Activated naive CD8-positive, alpha-beta T cell treated with anti-CD3 and anti-CD28 coated beads, Interleukin-2, amount 50 U/mL, for 24 hours (primary cell): ENCODE data around the gene RSBN1L.
"Not testable (repeated sequence)": the region's sequence is repeated elsewhere in the genome, so short reads cannot be mapped to it uniquely, and the experiment has no call there.

ENCODE experiments used
- ATAC-seq: fragments of 150-1000 bp; cut with Tn5 transposase; one replicate; pipeline ENCODE4 v1.10.0; 2021
- DNase-seq: peaks from one replicate; pipeline ENCODE4 v3.0.0; 2021
- H3K27ac Mint-ChIP-seq: one replicate; pipeline ENCODE4 v1.8.0; 2021; ENCODE audit warnings: mild to moderate bottlenecking, mixed read lengths
- H3K27me3 Mint-ChIP-seq: one replicate; pipeline ENCODE4 v1.8.0; 2021; ENCODE audit warnings: mixed read lengths
- H3K36me3 Mint-ChIP-seq: one replicate; pipeline ENCODE4 v1.8.0; 2021; ENCODE audit warnings: low read depth, mixed read lengths
- H3K4me1 Mint-ChIP-seq: one replicate; pipeline ENCODE4 v1.8.0; 2021; ENCODE audit warnings: mixed read lengths
- H3K4me3 Mint-ChIP-seq: one replicate; pipeline ENCODE4 v1.8.0; 2021; ENCODE audit warnings: mild to moderate bottlenecking, moderate library complexity, mixed read lengths
- H3K9me3 Mint-ChIP-seq: one replicate; pipeline ENCODE4 v1.8.0; 2021; ENCODE audit warnings: mixed read lengths

The RSBN1L gene

GRCh38 chr7:77699056-77699455 lies 2.8 kb downstream of the RSBN1L start:
- Mint-ChIP-seq H3K4me1 (peaks cover 59% of the 10 kb centered on the region), H3K36me3 (peaks cover 14% of the 10 kb centered on the region), H3K4me3 (peak overlapping the region; percentile 98), H3K27me3 (no peaks in the 10 kb centered on the region), H3K27ac (peak overlapping the region; percentile 72), H3K9me3 (no peaks in the 10 kb centered on the region)
- ATAC-seq, result no peak
- no peak for DNase-seq

- ATAC-seq (peak; percentile 45), DNase-seq (no peak)
- Mint-ChIP-seq H3K9me3 (no peaks in the 10 kb centered on the region), H3K36me3 (peaks cover 17% of the 10 kb centered on the region), H3K4me1 (peaks cover 63% of the 10 kb centered on the region), H3K27me3 (no peaks in the 10 kb centered on the region), H3K4me3 (peak overlapping the region; percentile 27), H3K27ac (peak overlapping the region; percentile 14)
Observed at GRCh38 chr7:77702513-77702912, 6.3 kb downstream of the RSBN1L start.

GRCh38 chr7:77702968-77703472 lies 6.8 kb downstream of the RSBN1L start:
- H3K27me3 Mint-ChIP-seq, result no peaks in the 10 kb centered on the region
- no peak overlapping the region for H3K27ac Mint-ChIP-seq
- DNase-seq (no peak), ATAC-seq (peak; percentile 13)
- H3K9me3 Mint-ChIP-seq, result no peaks in the 10 kb centered on the region
- peaks cover 17% of the 10 kb centered on the region for H3K36me3 Mint-ChIP-seq
- peaks cover 64% of the 10 kb centered on the region for H3K4me1 Mint-ChIP-seq
- no peak overlapping the region for H3K4me3 Mint-ChIP-seq

- not testable (repeated sequence) for DNase-seq, ATAC-seq, H3K27ac Mint-ChIP-seq, H3K9me3 Mint-ChIP-seq, H3K4me3 Mint-ChIP-seq, H3K27me3 Mint-ChIP-seq
- Mint-ChIP-seq H3K36me3 (peaks cover 17% of the 10 kb centered on the region), H3K4me1 (peaks cover 63% of the 10 kb centered on the region)
Observed at GRCh38 chr7:77703669-77704068, 7.4 kb downstream of the RSBN1L start.

GRCh38 chr7:77707504-77707992 lies 11.3 kb downstream of the RSBN1L start:
- Mint-ChIP-seq H3K4me1 (peaks cover 47% of the 10 kb centered on the region), H3K36me3 (peaks cover 24% of the 10 kb centered on the region), H3K27ac (no peak overlapping the region), H3K9me3 (no peaks in the 10 kb centered on the region), H3K27me3 (no peaks in the 10 kb centered on the region), H3K4me3 (no peak overlapping the region)
- DNase-seq, result no peak
- no peak for ATAC-seq

GRCh38 chr7:77710067-77710466 lies 13.8 kb downstream of the RSBN1L start:
- Mint-ChIP-seq H3K9me3 (no peaks in the 10 kb centered on the region), H3K36me3 (peaks cover 24% of the 10 kb centered on the region), H3K4me1 (peaks cover 47% of the 10 kb centered on the region), H3K4me3 (no peak overlapping the region), H3K27ac (no peak overlapping the region), H3K27me3 (no peaks in the 10 kb centered on the region)
- DNase-seq (no peak), ATAC-seq (no peak)

GRCh38 chr7:77710861-77711260 lies 14.6 kb downstream of the RSBN1L start:
- no peaks in the 10 kb centered on the region for H3K27me3 Mint-ChIP-seq

GRCh38 chr7:77714195-77714594 lies 17.9 kb downstream of the RSBN1L start:
- peak overlapping the region; percentile 30 for H3K27ac Mint-ChIP-seq
- no peaks in the 10 kb centered on the region for H3K9me3 Mint-ChIP-seq
- H3K36me3 Mint-ChIP-seq, result peaks cover 19% of the 10 kb centered on the region
- H3K4me1 Mint-ChIP-seq, result peaks cover 46% of the 10 kb centered on the region
- H3K4me3 Mint-ChIP-seq, result no peak overlapping the region
- H3K27me3 Mint-ChIP-seq, result no peaks in the 10 kb centered on the region
- no peak for DNase-seq
- no peak for ATAC-seq

More at GRCh38 chr7:77710861-77711260, 14.6 kb downstream of the RSBN1L start:
- H3K9me3 Mint-ChIP-seq, result no peaks in the 10 kb centered on the region
- H3K36me3 Mint-ChIP-seq, result peaks cover 21% of the 10 kb centered on the region
- peaks cover 52% of the 10 kb centered on the region for H3K4me1 Mint-ChIP-seq
- no peak overlapping the region for H3K4me3 Mint-ChIP-seq
- H3K27ac Mint-ChIP-seq, result no peak overlapping the region
- ATAC-seq (no peak), DNase-seq (no peak)

- not testable (repeated sequence) for DNase-seq, H3K4me3 Mint-ChIP-seq, H3K9me3 Mint-ChIP-seq, H3K27me3 Mint-ChIP-seq, ATAC-seq, H3K27ac Mint-ChIP-seq
- Mint-ChIP-seq H3K4me1 (peaks cover 41% of the 10 kb centered on the region), H3K36me3 (peaks cover 15% of the 10 kb centered on the region)
Observed at GRCh38 chr7:77714931-77715330, 18.7 kb downstream of the RSBN1L start.

GRCh38 chr7:77716804-77717203 lies 20.5 kb downstream of the RSBN1L start:
- no peaks in the 10 kb centered on the region for H3K9me3 Mint-ChIP-seq
- H3K27ac Mint-ChIP-seq, result no peak overlapping the region
- H3K27me3 Mint-ChIP-seq, result no peaks in the 10 kb centered on the region
- no peak overlapping the region for H3K4me3 Mint-ChIP-seq
- DNase-seq (no peak), ATAC-seq (no peak)
- no peaks in the 10 kb centered on the region for H3K36me3 Mint-ChIP-seq
- H3K4me1 Mint-ChIP-seq, result peaks cover 31% of the 10 kb centered on the region

- H3K4me3 Mint-ChIP-seq, H3K36me3 Mint-ChIP-seq, H3K27ac Mint-ChIP-seq, H3K27me3 Mint-ChIP-seq, DNase-seq, H3K9me3 Mint-ChIP-seq, ATAC-seq: not testable (repeated sequence)
- H3K4me1 Mint-ChIP-seq, result peaks cover 31% of the 10 kb centered on the region
Observed at GRCh38 chr7:77717566-77717965, 21.3 kb downstream of the RSBN1L start.

GRCh38 chr7:77727527-77727926 lies 31.3 kb downstream of the RSBN1L start:
- H3K27ac Mint-ChIP-seq, result no peak overlapping the region
- no peak overlapping the region for H3K4me3 Mint-ChIP-seq
- H3K9me3 Mint-ChIP-seq, result no peaks in the 10 kb centered on the region

GRCh38 chr7:77727936-77728701 lies 31.9 kb downstream of the RSBN1L start:
- DNase-seq (no peak), ATAC-seq (no peak)
- peaks cover 4% of the 10 kb centered on the region for H3K36me3 Mint-ChIP-seq
- H3K27ac Mint-ChIP-seq, result peak overlapping the region; percentile 37
- H3K9me3 Mint-ChIP-seq, result no peaks in the 10 kb centered on the region
- no peaks in the 10 kb centered on the region for H3K27me3 Mint-ChIP-seq
- peaks cover 45% of the 10 kb centered on the region for H3K4me1 Mint-ChIP-seq
- no peak overlapping the region for H3K4me3 Mint-ChIP-seq

More at GRCh38 chr7:77727527-77727926, 31.3 kb downstream of the RSBN1L start:
- H3K4me1 Mint-ChIP-seq, result peaks cover 40% of the 10 kb centered on the region
- no peaks in the 10 kb centered on the region for H3K27me3 Mint-ChIP-seq
- no peak for DNase-seq
- ATAC-seq, result no peak
- peaks cover 4% of the 10 kb centered on the region for H3K36me3 Mint-ChIP-seq

- no peak overlapping the region for H3K27ac Mint-ChIP-seq
Observed at GRCh38 chr7:77729574-77730348, 33.5 kb downstream of the RSBN1L start.

GRCh38 chr7:77731716-77732115 lies 35.5 kb downstream of the RSBN1L start:
- no peak overlapping the region for H3K4me3 Mint-ChIP-seq
- no peak for ATAC-seq
- no peaks in the 10 kb centered on the region for H3K9me3 Mint-ChIP-seq
- H3K4me1 Mint-ChIP-seq, result peaks cover 55% of the 10 kb centered on the region
- H3K36me3 Mint-ChIP-seq, result peaks cover 7% of the 10 kb centered on the region
- DNase-seq, result no peak
- no peak overlapping the region for H3K27ac Mint-ChIP-seq
- H3K27me3 Mint-ChIP-seq, result no peaks in the 10 kb centered on the region

More at GRCh38 chr7:77729574-77730348, 33.5 kb downstream of the RSBN1L start:
- no peaks in the 10 kb centered on the region for H3K27me3 Mint-ChIP-seq
- no peak overlapping the region for H3K4me3 Mint-ChIP-seq
- peaks cover 51% of the 10 kb centered on the region for H3K4me1 Mint-ChIP-seq
- H3K36me3 Mint-ChIP-seq, result peaks cover 4% of the 10 kb centered on the region
- no peaks in the 10 kb centered on the region for H3K9me3 Mint-ChIP-seq
- DNase-seq (no peak), ATAC-seq (no peak)
